NT2/D1 (cell line): ENCODE measurements around the gene NIBAN1.
"Not testable (repeated sequence)": the region's sequence is repeated elsewhere in the genome, so short reads cannot be mapped to it uniquely, and the experiment has no call there.

Source experiments
- DNase-seq: peaks from one replicate; pipeline ENCODE4 v3.0.0-alpha.2; 2011; ENCODE audit warnings: low read depth, low spot score
- H3K27me3 ChIP-seq: 2 replicates; pipeline ENCODE4 v1.6.0; 2011; ENCODE audit warnings: mild to moderate bottlenecking; ENCODE audit not compliant: insufficient read length, insufficient read depth
- H3K36me3 ChIP-seq: 2 replicates; pipeline ENCODE4 v1.6.1; 2011; ENCODE audit warnings: mild to moderate bottlenecking, low read length, mixed read lengths; ENCODE audit not compliant: insufficient read depth, insufficient read length
- H3K4me1 ChIP-seq: 2 replicates; pipeline ENCODE4 v1.5.1; 2011; ENCODE audit not compliant: insufficient read depth, insufficient read length
- H3K4me3 ChIP-seq: 2 replicates; pipeline ENCODE4 v1.5.1; 2011; ENCODE audit warnings: low read depth; ENCODE audit not compliant: insufficient read length
- H3K9ac ChIP-seq: 2 replicates; pipeline ENCODE4 v1.6.0; 2011; ENCODE audit warnings: low read depth; ENCODE audit not compliant: insufficient read length
- H3K9me3 ChIP-seq: 2 replicates; pipeline ENCODE4 v1.5.1; 2011; ENCODE audit warnings: mild to moderate bottlenecking, low read length; ENCODE audit not compliant: insufficient read depth
- SUZ12 ChIP-seq: IDR thresholded peaks from 2 replicates; pipeline ENCODE4 v1.6.1; 2011; ENCODE audit not compliant: insufficient read length, insufficient read depth; ENCODE audit errors: extremely low read depth
- YY1 ChIP-seq: IDR thresholded peaks from 2 replicates; pipeline ENCODE4 v1.6.1; 2011; ENCODE audit not compliant: insufficient read length, insufficient read depth
- ZNF274 ChIP-seq: IDR thresholded peaks from 2 replicates; pipeline ENCODE4 v1.6.1; 2011; ENCODE audit warnings: mild to moderate bottlenecking, low read depth, low read length

The NIBAN1 gene

GRCh38 chr1:184971522-184972265, 2.6 kb downstream of the NIBAN1 start:
- no peak for TF ChIP-seq ZNF274
- Histone ChIP-seq H3K36me3 (no peaks in the 10 kb centered on the region), H3K9me3 (no peaks in the 10 kb centered on the region), H3K4me1 (peaks cover 5% of the 10 kb centered on the region), H3K9ac (no peak overlapping the region), H3K27me3 (peaks cover 53% of the 10 kb centered on the region), H3K4me3 (no peak overlapping the region)
- no peak for DNase-seq

GRCh38 chr1:184970691-184971161, 3.6 kb downstream of the NIBAN1 start:
- Histone ChIP-seq H3K27me3 (peaks cover 43% of the 10 kb centered on the region), H3K36me3 (no peaks in the 10 kb centered on the region), H3K4me3 (no peak overlapping the region), H3K4me1 (peaks cover 5% of the 10 kb centered on the region), H3K9ac (no peak overlapping the region), H3K9me3 (no peaks in the 10 kb centered on the region)
- DNase-seq: no peak
- no peak for TF ChIP-seq YY1
- no peak for TF ChIP-seq ZNF274

DNA sequence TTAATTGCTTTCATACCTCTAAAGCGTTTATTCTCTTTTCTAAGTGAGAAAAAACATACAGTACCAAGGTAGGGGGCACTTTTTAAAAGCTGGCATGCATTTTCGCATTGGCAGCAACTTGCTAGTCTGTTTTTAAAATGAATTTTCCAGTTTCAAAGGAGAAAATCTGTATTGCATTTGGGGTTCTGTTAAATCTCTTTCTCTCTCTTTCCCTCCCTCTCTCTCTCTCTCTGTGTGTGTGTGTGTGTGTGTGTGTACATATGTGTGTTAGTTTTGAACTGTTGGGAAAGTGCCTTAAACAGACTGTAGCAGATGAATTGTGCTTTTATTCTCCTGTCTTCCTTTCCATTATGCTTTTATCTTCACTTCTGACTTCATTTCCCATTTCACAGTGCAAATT, 7.3 kb downstream of the NIBAN1 start:
- TF ChIP-seq ZNF274 (no peak), YY1 (no peak), SUZ12 (no peak)
- no peaks in the 10 kb centered on the region for H3K9me3 ChIP-seq
- peaks cover 6% of the 10 kb centered on the region for H3K27me3 ChIP-seq
- DNase-seq: no peak
- H3K36me3 ChIP-seq: no peaks in the 10 kb centered on the region
- no peak overlapping the region for H3K9ac ChIP-seq
- H3K4me1 ChIP-seq: peaks cover 3% of the 10 kb centered on the region
- H3K4me3 ChIP-seq: no peak overlapping the region

GRCh38 chr1:184965944-184966860, 8.1 kb downstream of the NIBAN1 start:
- peaks cover 3% of the 10 kb centered on the region for H3K4me1 ChIP-seq
- H3K9ac ChIP-seq: no peak overlapping the region
- H3K4me3 ChIP-seq: no peak overlapping the region
- H3K36me3 ChIP-seq: no peaks in the 10 kb centered on the region
- TF ChIP-seq SUZ12 (no peak), ZNF274 (no peak), YY1 (no peak)
- no peaks in the 10 kb centered on the region for H3K9me3 ChIP-seq
- H3K27me3 ChIP-seq: no peaks in the 10 kb centered on the region
- DNase-seq: no peak

- Histone ChIP-seq H3K9ac (no peak overlapping the region), H3K4me1 (no peaks in the 10 kb centered on the region), H3K9me3 (no peaks in the 10 kb centered on the region), H3K36me3 (no peaks in the 10 kb centered on the region), H3K4me3 (no peak overlapping the region), H3K27me3 (no peaks in the 10 kb centered on the region)
- no peak for TF ChIP-seq SUZ12
- TF ChIP-seq ZNF274: no peak
- TF ChIP-seq YY1: no peak
- DNase-seq: no peak
Measured at GRCh38 chr1:184965439-184965838, 8.9 kb downstream of the NIBAN1 start.

DNA sequence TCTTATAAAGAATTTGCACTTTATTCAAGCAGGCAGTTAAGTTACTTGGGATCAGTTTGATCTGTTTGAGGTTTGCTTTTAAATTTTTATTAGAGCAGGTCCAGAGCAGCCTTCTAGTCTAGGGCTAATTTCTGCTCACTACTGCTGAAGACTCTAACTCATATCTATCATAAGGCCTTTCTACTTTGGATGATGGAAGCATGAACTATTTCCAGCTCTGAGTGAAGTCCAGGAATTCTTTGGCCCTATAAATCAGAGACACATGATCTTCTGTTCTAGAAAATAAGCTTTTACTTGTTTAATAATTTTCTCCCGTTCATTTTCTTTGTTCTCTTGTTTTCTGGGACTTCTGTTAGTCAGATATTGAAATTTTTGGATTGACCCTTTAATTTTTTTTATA, 14.7 kb downstream of the NIBAN1 start:
- no peak for TF ChIP-seq YY1
- no peak for TF ChIP-seq ZNF274
- TF ChIP-seq SUZ12: no peak
- DNase-seq: no peak
- H3K27me3 ChIP-seq: no peaks in the 10 kb centered on the region
- no peak overlapping the region for H3K9ac ChIP-seq
- H3K4me3 ChIP-seq: no peak overlapping the region
- no peaks in the 10 kb centered on the region for H3K4me1 ChIP-seq
- no peaks in the 10 kb centered on the region for H3K36me3 ChIP-seq
- H3K9me3 ChIP-seq: no peaks in the 10 kb centered on the region

DNA sequence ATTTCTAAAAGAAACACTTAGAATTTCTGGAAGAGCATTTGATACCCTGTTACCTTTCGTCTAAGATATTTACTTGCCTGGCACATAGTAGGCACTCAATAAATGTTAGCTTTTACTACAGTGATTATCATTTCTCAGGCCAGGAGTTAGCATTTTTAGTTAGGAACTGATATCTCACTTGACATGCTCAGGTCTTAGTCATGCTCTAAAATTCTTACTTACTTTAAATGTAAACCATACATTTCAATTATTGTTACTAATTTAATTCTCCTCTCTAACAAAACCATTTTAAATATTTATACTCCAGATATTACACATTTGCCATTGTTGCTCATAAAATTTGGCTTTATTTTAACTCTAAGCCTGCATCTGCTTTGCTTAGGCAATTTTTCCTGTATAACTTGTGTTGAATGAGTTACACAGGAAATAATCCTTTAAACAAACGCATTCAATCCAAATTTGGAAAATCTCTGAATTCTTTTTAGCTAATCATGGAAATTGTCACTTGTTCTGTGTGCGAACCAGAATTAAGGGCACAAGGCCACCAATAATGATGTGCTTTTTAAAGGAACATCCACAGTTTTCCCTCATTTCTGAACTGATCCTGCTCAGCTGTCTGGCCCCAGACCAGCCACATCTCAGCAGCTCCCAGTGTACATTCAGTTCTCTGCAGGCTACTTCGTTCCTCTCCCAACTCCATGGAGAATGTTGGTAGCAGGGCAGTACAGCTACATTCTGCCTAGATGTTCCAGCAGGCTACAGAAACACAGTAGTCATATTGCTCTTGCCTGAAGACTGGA, 15.6 kb downstream of the NIBAN1 start:
- H3K36me3 ChIP-seq: no peaks in the 10 kb centered on the region
- H3K9me3 ChIP-seq: no peaks in the 10 kb centered on the region
- no peak overlapping the region for H3K4me3 ChIP-seq
- no peak for DNase-seq
- no peak for TF ChIP-seq SUZ12
- no peak for TF ChIP-seq YY1
- no peak for TF ChIP-seq ZNF274
- H3K27me3 ChIP-seq: no peaks in the 10 kb centered on the region
- H3K4me1 ChIP-seq: no peaks in the 10 kb centered on the region
- H3K9ac ChIP-seq: no peak overlapping the region

GRCh38 chr1:184957901-184958300, 16.4 kb downstream of the NIBAN1 start:
- not testable (repeated sequence) for DNase-seq, H3K9me3 ChIP-seq, H3K27me3 ChIP-seq, H3K9ac ChIP-seq, H3K36me3 ChIP-seq, H3K4me3 ChIP-seq, H3K4me1 ChIP-seq
